Measurements from ENCODE around the gene ATP5F1E. TPM values are rescaled to one million over a fixed set of nuclear protein-coding genes. Genes with fewer than 3 reads are reported as not detected.

ATP5F1E gene
- total and polyA plus RNA-seq, 8 donors, result 75.5 to 197 (median 169) TPM

DNA sequence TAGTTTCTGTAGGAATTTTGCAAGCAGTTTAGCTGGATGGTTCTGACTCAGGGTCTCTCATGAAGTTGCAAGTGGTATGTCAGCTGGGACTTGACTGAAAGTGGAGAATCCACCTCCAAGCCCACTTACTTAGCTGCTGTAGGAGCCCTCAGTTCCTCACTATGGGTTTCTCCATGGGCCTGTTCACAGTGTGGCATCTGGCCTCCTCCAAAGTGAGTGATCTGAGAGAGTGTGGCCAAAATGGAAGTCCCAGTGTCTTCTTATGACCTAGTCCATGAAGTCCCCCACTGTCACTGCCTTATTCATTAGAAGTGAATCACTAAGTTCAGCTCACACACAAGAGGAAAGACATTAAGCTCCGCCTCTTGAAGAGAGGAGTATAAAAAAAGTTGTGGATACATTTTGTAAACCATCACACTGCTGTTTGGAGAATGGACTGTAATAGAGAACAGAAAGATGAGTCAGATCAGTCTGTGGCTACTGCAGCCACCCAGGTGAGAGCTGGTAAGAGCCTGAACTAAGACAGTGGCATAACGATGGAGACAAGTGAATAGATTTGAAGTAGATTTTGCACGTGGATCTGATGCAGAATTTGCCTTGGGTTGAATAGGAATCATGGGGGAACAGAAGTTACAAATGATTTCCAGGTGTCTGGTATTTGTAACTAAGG lies 55.9 kb downstream of the ATP5F1E start:
- H3K27ac ChIP-seq, result no peak overlapping the region
- DNase-seq (no peak), ATAC-seq (no peak)
- peaks cover 0 to 5% of the 10 kb centered on the region in 2 donors for H3K4me1 ChIP-seq
- H3K36me3 ChIP-seq, result no peaks in the 10 kb centered on the region
- TF ChIP-seq, protein P1, sequence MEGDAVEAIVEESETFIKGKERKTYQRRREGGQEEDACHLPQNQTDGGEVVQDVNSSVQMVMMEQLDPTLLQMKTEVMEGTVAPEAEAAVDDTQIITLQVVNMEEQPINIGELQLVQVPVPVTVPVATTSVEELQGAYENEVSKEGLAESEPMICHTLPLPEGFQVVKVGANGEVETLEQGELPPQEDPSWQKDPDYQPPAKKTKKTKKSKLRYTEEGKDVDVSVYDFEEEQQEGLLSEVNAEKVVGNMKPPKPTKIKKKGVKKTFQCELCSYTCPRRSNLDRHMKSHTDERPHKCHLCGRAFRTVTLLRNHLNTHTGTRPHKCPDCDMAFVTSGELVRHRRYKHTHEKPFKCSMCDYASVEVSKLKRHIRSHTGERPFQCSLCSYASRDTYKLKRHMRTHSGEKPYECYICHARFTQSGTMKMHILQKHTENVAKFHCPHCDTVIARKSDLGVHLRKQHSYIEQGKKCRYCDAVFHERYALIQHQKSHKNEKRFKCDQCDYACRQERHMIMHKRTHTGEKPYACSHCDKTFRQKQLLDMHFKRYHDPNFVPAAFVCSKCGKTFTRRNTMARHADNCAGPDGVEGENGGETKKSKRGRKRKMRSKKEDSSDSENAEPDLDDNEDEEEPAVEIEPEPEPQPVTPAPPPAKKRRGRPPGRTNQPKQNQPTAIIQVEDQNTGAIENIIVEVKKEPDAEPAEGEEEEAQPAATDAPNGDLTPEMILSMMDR (IDR thresholded peaks at IDR 0.05), result no peak
- H3K4me3 ChIP-seq, result no peak overlapping the region
- H3K27me3 ChIP-seq, result no peaks in the 10 kb centered on the region
- H3K9me3 ChIP-seq, result peaks cover 0 to 15% of the 10 kb centered on the region in 2 donors
- intact Hi-C loops (cut with DNase I), result no loop called here

Other genes starting within 250 kb of the ATP5F1E start
- gene GNAS-AS1, start 181.4 kb downstream of the ATP5F1E start, total RNA-seq, result 1 to 10 TPM; 1.5 TPM
- 1 to 10 TPM in 2 of 6 donors, under 1 TPM in 4; 0.15 to 1.3 (median 0.83) TPM for gene GNAS-AS1, start 181.4 kb downstream of the ATP5F1E start, polyA plus RNA-seq (ENCODE audit: insufficient read length in 6 of 6)
- gene GNAS, start 179.6 kb downstream of the ATP5F1E start, total RNA-seq, result 1,000 to 10,000 TPM in 1 of 2 donors, 100 to 1,000 TPM in 1; 723 to 1,158 TPM
- 1,000 to 10,000 TPM; 1,807 to 2,039 (median 1,951) TPM for gene GNAS, start 179.6 kb downstream of the ATP5F1E start, polyA plus RNA-seq (ENCODE audit: insufficient read length in 6 of 6)
- 10 to 100 TPM; 48.3 to 53.5 TPM for gene NELFCD, start 51.1 kb downstream of the ATP5F1E start, total RNA-seq
- gene NELFCD, start 51.1 kb downstream of the ATP5F1E start, polyA plus RNA-seq (ENCODE audit: insufficient read length in 6 of 6), result 100 to 1,000 TPM; 108 to 130 (median 120) TPM
- gene CTSZ, start 25.1 kb downstream of the ATP5F1E start, total RNA-seq, result 100 to 1,000 TPM; 452 to 479 TPM
- gene CTSZ, start 25.1 kb downstream of the ATP5F1E start, polyA plus RNA-seq (ENCODE audit: insufficient read length in 6 of 6), result 100 to 1,000 TPM in 5 of 6 donors, 10 to 100 TPM in 1; 92.2 to 115 (median 107) TPM
- gene TUBB1, start 12.9 kb downstream of the ATP5F1E start, total RNA-seq, result 1 to 10 TPM; 2.0 to 3.6 TPM
- 1 to 10 TPM; 3.3 to 5.7 (median 4.7) TPM for gene TUBB1, start 12.9 kb downstream of the ATP5F1E start, polyA plus RNA-seq (ENCODE audit: insufficient read length in 6 of 6)
- gene PRELID3B, start 10.5 kb upstream of the ATP5F1E start, total RNA-seq, result 10 to 100 TPM; 55.7 to 56.3 TPM
- gene PRELID3B, start 10.5 kb upstream of the ATP5F1E start, polyA plus RNA-seq (ENCODE audit: insufficient read length in 6 of 6), result 10 to 100 TPM; 49.6 to 63.1 (median 54.7) TPM
- 1 to 10 TPM in 1 of 2 donors, under 1 TPM in 1; 0.38 to 1.1 TPM for gene ZNF831, start 131.5 kb upstream of the ATP5F1E start, total RNA-seq
- gene ZNF831, start 131.5 kb upstream of the ATP5F1E start, polyA plus RNA-seq (ENCODE audit: insufficient read length in 6 of 6), result under 1 TPM; 0.13 to 0.21 (median 0.18) TPM

Data from left lung (tissue), 10 donors.